Hepatocyte (in vitro differentiated cells): Measurements from ENCODE around the gene MBD5. TPM values are rescaled to one million over a fixed set of nuclear protein-coding genes. Genes with fewer than 3 reads are reported as not detected.

ENCODE experiments used
- DNase-seq: peaks from one replicate; pipeline ENCODE4 v3.0.0-alpha.2; 2016; ENCODE audit warnings: low spot score
- H2AFZ ChIP-seq: fragments of 200-600 bp; sonication (generic); 2 replicates; pipeline ENCODE4 v1.6.0; 2016; ENCODE audit warnings: antibody characterized with exemption, mild to moderate bottlenecking
- H3K27ac ChIP-seq: fragments of 200-600 bp; sonication (generic); 2 replicates; pipeline ENCODE4 v1.5.1; 2016; ENCODE audit warnings: mild to moderate bottlenecking
- H3K27me3 ChIP-seq: fragments of 200-600 bp; sonication (generic); 2 replicates; pipeline ENCODE4 v1.6.1; 2016
- H3K36me3 ChIP-seq: fragments of 200-600 bp; sonication (generic); replicated peaks from 2 replicates; pipeline ENCODE4 v1.5.1; 2016; ENCODE audit warnings: low read depth; ENCODE audit not compliant: insufficient read depth
- H3K4me1 ChIP-seq: fragments of 200-600 bp; sonication (generic); 2 replicates; pipeline ENCODE4 v1.5.1; 2016; ENCODE audit warnings: mild to moderate bottlenecking, moderate library complexity; ENCODE audit not compliant: insufficient read depth
- H3K4me2 ChIP-seq: fragments of 200-600 bp; sonication (generic); 2 replicates; pipeline ENCODE4 v1.6.0; 2016
- H3K4me3 ChIP-seq: fragments of 200-600 bp; sonication (generic); 2 replicates; pipeline ENCODE4 v1.5.1; 2016; ENCODE audit warnings: mild to moderate bottlenecking
- H3K79me2 ChIP-seq: fragments of 200-600 bp; sonication (generic); 2 replicates; pipeline ENCODE4 v1.6.0; 2017; ENCODE audit warnings: mild to moderate bottlenecking
- H3K9me2 ChIP-seq: fragments of 200-600 bp; sonication (generic); replicated peaks from 2 replicates; pipeline ENCODE4 v1.6.0; 2017; ENCODE audit warnings: mild to moderate bottlenecking; ENCODE audit not compliant: insufficient read depth
- H3K9me3 ChIP-seq: fragments of 200-600 bp; sonication (generic); 2 replicates; pipeline ENCODE4 v1.5.1; 2016; ENCODE audit warnings: low read depth, mild to moderate bottlenecking
- H4K20me1 ChIP-seq: fragments of 200-600 bp; sonication (generic); 2 replicates; pipeline ENCODE4 v1.6.0; 2016; ENCODE audit warnings: mild to moderate bottlenecking; ENCODE audit not compliant: insufficient read depth, poor library complexity, severe bottlenecking
- CTCF ChIP-seq: fragments of 200-600 bp; sonication (generic); IDR thresholded peaks from 2 replicates; pipeline ENCODE4 v1.5.1; 2016; ENCODE audit warnings: antibody characterized with exemption, mild to moderate bottlenecking; ENCODE audit not compliant: poor library complexity
- EZH2 ChIP-seq: fragments of 200-600 bp; sonication (generic); IDR thresholded peaks from 2 replicates; pipeline ENCODE4 v1.6.1; 2016; ENCODE audit warnings: antibody characterized with exemption, mild to moderate bottlenecking, borderline replicate concordance
- EZH2phosphoT487 ChIP-seq: fragments of 200-600 bp; sonication (generic); IDR thresholded peaks from one replicate; pipeline ENCODE4 v1.6.1; 2018; ENCODE audit warnings: antibody characterized with exemption, mild to moderate bottlenecking, low read depth, moderate library complexity; ENCODE audit not compliant: unreplicated experiment, severe bottlenecking
- WGBS: methylation state at CpG from one replicate; pipeline ENCODE4 v1.1.6; 2016; ENCODE audit warnings: low lambda C conversion rate; ENCODE audit errors: missing lambda C conversion rate; 5-methylcytosine and 5-hydroxymethylcytosine counted together
- polyA plus RNA-seq: library from polyadenylated mRNA; unstranded; fragments of >200 nt; fragmentation: Nextera tagmentation; extraction: Ambion mirVana; gene quantifications from 2 replicates; pipeline ENCODE4 v1.2.1, GENCODE V29; 2016
- total RNA-seq: library from RNA; depleted of rRNA; stranded (reverse); fragments of >200 nt; gene quantifications from 2 replicates; pipeline ENCODE4 v1.2.3, GENCODE V29; 2014

MBD5 gene
- total and polyA plus RNA-seq, 2 experiments from 2014 or later = 20.9 to 36.2 TPM

- Histone ChIP-seq H3K36me3 (no peaks in the 10 kb centered on the region), H3K79me2 (peaks cover 25% of the 10 kb centered on the region), H3K27ac (no peak overlapping the region), H4K20me1 (no peaks in the 10 kb centered on the region), H3K9me2 (no peaks in the 10 kb centered on the region), H3K4me1 (no peaks in the 10 kb centered on the region), H2AFZ (no peak overlapping the region), H3K27me3 (no peaks in the 10 kb centered on the region), H3K4me3 (no peak overlapping the region), H3K4me2 (no peak overlapping the region), H3K9me3 (no peaks in the 10 kb centered on the region)
- 96% methylated on average over 1 of the region's 1 CpG for WGBS
- no peak for DNase-seq
- TF ChIP-seq CTCF (no peak), EZH2 (no peak), EZH2phosphoT487 (no peak)
Observed at GRCh38 chr2:148048475-148049221, 27.8 kb downstream of the MBD5 start.

- Histone ChIP-seq H3K9me2 (no peaks in the 10 kb centered on the region), H3K79me2 (peaks cover 25% of the 10 kb centered on the region)
- no peak for TF ChIP-seq EZH2phosphoT487
Observed at GRCh38 chr2:148049284-148049683, 28.4 kb downstream of the MBD5 start.

GRCh38 chr2:148052687-148053086 is 31.8 kb downstream of the MBD5 start:
- Histone ChIP-seq H2AFZ (no peak overlapping the region), H3K9me3 (no peaks in the 10 kb centered on the region), H3K79me2 (peaks cover 37% of the 10 kb centered on the region), H3K27me3 (no peaks in the 10 kb centered on the region), H3K4me1 (no peaks in the 10 kb centered on the region), H3K36me3 (no peaks in the 10 kb centered on the region), H3K27ac (no peak overlapping the region), H3K4me2 (no peak overlapping the region), H3K9me2 (no peaks in the 10 kb centered on the region), H3K4me3 (no peak overlapping the region), H4K20me1 (no peaks in the 10 kb centered on the region)
- TF ChIP-seq EZH2phosphoT487 = no peak
- TF ChIP-seq CTCF = no peak
- no peak for TF ChIP-seq EZH2
- no peak for DNase-seq
- WGBS = 91% methylated on average over 3 of the region's 3 CpGs

More at GRCh38 chr2:148049284-148049683, 28.4 kb downstream of the MBD5 start:
- no peak overlapping the region for H3K27ac ChIP-seq
- no peak overlapping the region for H3K4me3 ChIP-seq
- H3K9me3 ChIP-seq = no peaks in the 10 kb centered on the region
- H3K4me1 ChIP-seq = no peaks in the 10 kb centered on the region
- no peak overlapping the region for H2AFZ ChIP-seq
- DNase-seq = no peak
- no peak overlapping the region for H3K4me2 ChIP-seq
- H3K27me3 ChIP-seq = no peaks in the 10 kb centered on the region
- H4K20me1 ChIP-seq = no peaks in the 10 kb centered on the region
- H3K36me3 ChIP-seq = no peaks in the 10 kb centered on the region

GRCh38 chr2:148058641-148059040 is 37.8 kb downstream of the MBD5 start:
- Histone ChIP-seq H3K4me3 (no peak overlapping the region), H4K20me1 (no peaks in the 10 kb centered on the region), H3K36me3 (no peaks in the 10 kb centered on the region), H3K79me2 (peaks cover 23% of the 10 kb centered on the region), H3K9me3 (no peaks in the 10 kb centered on the region), H3K27ac (no peak overlapping the region), H2AFZ (no peak overlapping the region), H3K9me2 (no peaks in the 10 kb centered on the region), H3K27me3 (no peaks in the 10 kb centered on the region), H3K4me1 (no peaks in the 10 kb centered on the region), H3K4me2 (no peak overlapping the region)
- WGBS = 89% methylated on average over 1 of the region's 1 CpG
- no peak for DNase-seq
- TF ChIP-seq CTCF (no peak), EZH2phosphoT487 (no peak), EZH2 (no peak)
